BLaER1 treated with 17β-estradiol and CSF1 and Interleukin-3, amounts not matched to agents 10 nM and 100 nM (cell line): ENCODE measurements around the gene FITM2.

Experiments used
- H3K27ac ChIP-seq, 11 experiments: shearing (Covaris generic); formaldehyde crosslinking; 2 replicates each; pipeline ENCODE4 v1.8.1; 2022
- H3K27me3 ChIP-seq, 11 experiments: shearing (Covaris generic); formaldehyde crosslinking; 2 replicates each; pipeline ENCODE4 v1.8.1; 2022
- H3K36me3 ChIP-seq, 11 experiments: shearing (Covaris generic); formaldehyde crosslinking; 2 replicates each; pipeline ENCODE4 v1.8.1; 2022
- H3K4me1 ChIP-seq, 10 experiments: shearing (Covaris generic); formaldehyde crosslinking; 2 replicates each; pipeline ENCODE4 v1.8.1; 2022
- H3K4me2 ChIP-seq, 11 experiments: shearing (Covaris generic); formaldehyde crosslinking; 2 replicates each; pipeline ENCODE4 v1.8.1; 2022
- H3K4me3 ChIP-seq, 10 experiments: shearing (Covaris generic); formaldehyde crosslinking; 2 replicates each; pipeline ENCODE4 v1.8.1; 2022
- H3K9ac ChIP-seq, 11 experiments: shearing (Covaris generic); formaldehyde crosslinking; 2 replicates each; pipeline ENCODE4 v1.8.1; 2022
- H3K9me3 ChIP-seq, 11 experiments: shearing (Covaris generic); formaldehyde crosslinking; replicated peaks in 1 of 11; 2 replicates each; pipeline ENCODE4 v1.8.1; 2022
- H4K20me1 ChIP-seq, 11 experiments: shearing (Covaris generic); formaldehyde crosslinking; 2 replicates each; pipeline ENCODE4 v1.8.1; 2022
- Cebpa-rat ChIP-seq, 11 experiments: shearing (Covaris generic); IDR thresholded peaks; 2 replicates each; pipeline ENCODE4 v1.8.1; 2022

FITM2 gene

DNA sequence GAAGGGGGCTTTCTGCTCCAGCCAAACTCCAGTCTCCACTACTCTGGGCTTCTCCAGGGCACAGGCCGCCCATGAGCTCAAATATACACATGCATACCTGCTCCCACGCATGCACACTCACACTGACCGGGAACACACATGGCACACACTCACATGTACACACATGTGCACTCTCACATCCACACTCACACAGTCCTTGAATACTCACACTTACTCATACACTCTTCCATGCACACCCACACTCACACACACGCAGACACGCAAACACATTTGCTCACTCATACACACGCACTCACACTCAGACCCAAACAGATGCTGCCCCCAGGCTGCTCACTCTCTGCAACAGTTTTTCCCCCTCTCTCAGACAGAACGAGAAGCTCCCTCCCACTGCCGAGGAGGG is 56.9 kb downstream of the FITM2 start:
- no peak for TF ChIP-seq Cebpa-rat (IDR thresholded peaks at IDR 0.05)
- Histone ChIP-seq H3K4me1 (no peaks in the 10 kb centered on the region), H4K20me1 (peaks cover 0 to 54% (median 17%) of the 10 kb centered on the region in 11 experiments; a peak in 14 of 22 replicates)

DNA sequence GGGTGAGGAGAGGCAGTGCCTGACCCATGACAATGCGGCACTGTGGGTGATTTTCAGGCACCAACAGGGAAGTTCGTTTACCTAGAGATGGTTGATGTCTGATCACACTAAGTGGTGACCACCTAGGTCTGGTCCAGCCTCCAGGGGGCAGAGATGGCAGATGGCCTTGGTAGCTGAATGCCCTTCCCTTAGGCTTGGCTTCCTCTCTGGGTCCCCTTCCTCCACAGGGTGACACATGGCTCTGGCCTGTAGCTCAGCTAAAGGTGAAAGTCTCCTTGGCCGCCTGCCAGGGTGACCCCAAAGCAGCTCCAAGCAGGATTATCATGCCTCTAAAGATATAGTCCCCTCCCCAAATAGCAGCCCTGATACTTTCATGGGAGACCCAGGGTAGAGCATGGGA is 57.5 kb downstream of the FITM2 start:
- Histone ChIP-seq H3K4me1 (no peaks in the 10 kb centered on the region), H3K27ac (no peak overlapping the region), H3K36me3 (no peaks in the 10 kb centered on the region), H3K4me2 (no peak overlapping the region), H4K20me1 (peaks cover 0 to 54% (median 17%) of the 10 kb centered on the region in 11 experiments; a peak in 14 of 22 replicates), H3K9me3 (no peaks in the 10 kb centered on the region), H3K9ac (no peak overlapping the region), H3K4me3 (no peak overlapping the region), H3K27me3 (no peaks in the 10 kb centered on the region)
- TF ChIP-seq Cebpa-rat (IDR thresholded peaks at IDR 0.05) = no peak

More for the DNA sequence above, 56.9 kb downstream of the FITM2 start:
- Histone ChIP-seq H3K4me2 (no peak overlapping the region), H3K9me3 (no peaks in the 10 kb centered on the region), H3K27ac (no peak overlapping the region), H3K27me3 (no peaks in the 10 kb centered on the region), H3K4me3 (no peak overlapping the region), H3K9ac (no peak overlapping the region), H3K36me3 (no peaks in the 10 kb centered on the region)
